Dermis microvascular lymphatic vessel endothelial cell (primary cell): ENCODE measurements around the gene PDE4D. TPM values are rescaled to one million over a fixed set of nuclear protein-coding genes. Genes with fewer than 3 reads are reported as not detected.

Experiments
- DNase-seq, 2 donors: peaks; one replicate each; pipeline versions ENCODE4 v3.0.0 to v3.0.0-alpha.2; 2010; ENCODE audit warnings: low read depth in 2 of 2
- total RNA-seq: library from RNA; depleted of rRNA; stranded (reverse); fragments of >200 nt; gene quantifications from 2 replicates; pipeline ENCODE4 v1.2.1, GENCODE V29; 2014

Gene PDE4D
- total RNA-seq, 1 donor from 2014 or later = 22.1 TPM

DNA sequence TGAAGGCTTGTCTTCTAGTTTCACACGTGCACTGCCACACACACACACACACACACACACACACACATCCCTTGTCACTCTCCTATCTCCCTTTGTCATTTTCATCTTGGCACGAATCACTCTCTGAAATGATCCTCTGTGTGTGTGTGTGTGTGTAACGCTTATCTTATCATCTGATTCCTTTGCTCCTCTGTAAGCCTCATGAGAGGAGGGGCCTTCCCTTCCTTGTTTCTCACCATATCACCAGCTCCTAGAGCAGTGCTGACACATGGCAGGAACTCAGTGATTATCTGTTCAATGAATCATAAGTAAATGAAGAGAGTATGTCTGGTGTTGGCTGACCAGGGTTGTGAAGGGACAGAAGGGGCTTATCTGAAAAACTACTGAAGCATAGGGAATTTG lies 53.3 kb downstream of the PDE4D start:
- DNase-seq = peak in 1 of 2 donors; percentile 33

- DNase-seq = no peak
Observed at GRCh38 chr5:59838989-59839388, 54.5 kb downstream of the PDE4D start.

DNA sequence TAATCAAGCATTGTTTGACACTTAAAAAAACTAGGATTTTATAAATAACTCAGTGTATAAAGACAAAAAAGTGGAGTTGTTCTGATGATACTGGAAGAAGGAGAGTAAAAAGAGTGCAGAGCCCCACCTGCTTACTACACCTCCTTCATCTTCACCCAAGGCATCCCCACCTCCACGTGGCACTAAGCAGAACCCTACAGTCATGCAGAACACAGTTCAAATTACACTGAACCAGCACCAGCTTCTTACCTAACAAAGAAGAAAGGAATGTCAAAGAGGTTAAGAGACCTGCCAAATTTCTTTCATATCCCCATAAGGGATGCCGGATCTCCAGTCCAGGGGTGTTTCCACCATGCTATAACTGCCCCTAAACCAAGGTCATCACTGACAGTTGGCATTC lies 55.5 kb downstream of the PDE4D start:
- no peak for DNase-seq

GRCh38 chr5:59837071-59837470 lies 56.5 kb downstream of the PDE4D start:
- no peak for DNase-seq

- no peak for DNase-seq
Observed at GRCh38 chr5:59835800-59836199, 57.7 kb downstream of the PDE4D start.

- DNase-seq = no peak
Observed at GRCh38 chr5:59833448-59833847, 60.1 kb downstream of the PDE4D start.

DNA sequence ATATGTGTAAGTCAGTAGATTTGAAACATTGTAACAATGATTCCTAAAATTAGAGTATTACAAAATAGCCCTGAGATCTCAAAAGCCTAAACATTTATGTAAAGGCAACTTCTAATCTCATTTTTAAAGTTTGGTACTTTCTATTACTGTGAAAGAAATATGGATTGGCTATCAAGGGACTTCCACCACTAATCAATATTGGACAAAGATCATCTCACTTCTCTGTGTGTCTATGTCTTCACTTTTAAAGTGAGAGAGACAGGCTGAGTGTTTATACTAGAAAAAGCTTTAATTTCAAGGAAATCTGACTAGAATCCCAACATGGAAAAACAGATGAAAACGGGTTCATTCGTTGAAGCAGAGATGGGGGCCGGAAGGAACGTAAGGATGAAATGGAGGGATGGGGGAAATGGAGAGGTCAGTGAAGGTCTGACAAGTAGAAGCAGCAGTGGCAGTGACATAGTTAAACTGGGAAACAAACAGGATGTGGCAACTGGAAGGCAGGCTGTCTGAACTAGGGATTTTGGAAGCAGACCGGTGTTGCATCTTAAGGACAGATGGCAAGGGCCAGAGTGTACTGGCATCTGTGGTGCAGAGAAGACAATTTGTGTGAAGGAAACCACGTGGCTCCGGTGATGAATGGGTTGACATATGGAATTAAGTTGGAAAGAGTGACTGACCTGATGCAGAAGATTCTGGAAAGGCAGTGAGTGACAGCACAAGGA lies 60.8 kb downstream of the PDE4D start:
- no peak for DNase-seq

DNA sequence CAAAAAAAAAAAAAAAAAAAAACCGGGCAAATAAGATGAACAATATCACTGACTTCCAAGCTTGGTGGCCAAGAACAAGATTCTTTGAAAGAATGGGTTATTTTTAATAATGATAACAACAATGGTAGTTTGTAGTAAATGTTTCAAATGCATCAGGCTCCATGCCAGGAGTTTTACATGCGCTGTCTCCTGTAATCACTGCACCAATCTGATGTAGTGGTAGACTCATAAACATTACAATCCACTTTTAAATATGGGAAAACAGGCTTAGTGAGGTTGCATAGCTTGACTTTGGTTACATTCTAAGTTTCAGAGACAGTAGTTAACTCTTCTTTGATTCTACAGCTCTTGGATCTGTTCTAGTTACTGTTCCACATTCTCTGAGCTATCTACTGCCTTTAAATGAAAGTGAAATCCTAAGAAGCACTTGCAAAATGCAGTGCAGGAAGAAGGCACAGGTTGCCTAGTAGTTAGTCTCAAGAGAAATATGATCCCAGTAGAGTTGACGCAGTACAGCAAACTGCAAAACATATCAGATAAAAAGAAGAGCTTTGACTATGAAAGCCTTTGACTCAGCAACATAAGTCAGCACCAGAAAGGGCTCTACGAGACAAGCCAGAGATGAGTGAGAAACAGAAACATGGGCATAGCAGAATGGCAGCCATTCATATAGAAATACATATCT lies 62.1 kb downstream of the PDE4D start:
- no peak for DNase-seq

DNA sequence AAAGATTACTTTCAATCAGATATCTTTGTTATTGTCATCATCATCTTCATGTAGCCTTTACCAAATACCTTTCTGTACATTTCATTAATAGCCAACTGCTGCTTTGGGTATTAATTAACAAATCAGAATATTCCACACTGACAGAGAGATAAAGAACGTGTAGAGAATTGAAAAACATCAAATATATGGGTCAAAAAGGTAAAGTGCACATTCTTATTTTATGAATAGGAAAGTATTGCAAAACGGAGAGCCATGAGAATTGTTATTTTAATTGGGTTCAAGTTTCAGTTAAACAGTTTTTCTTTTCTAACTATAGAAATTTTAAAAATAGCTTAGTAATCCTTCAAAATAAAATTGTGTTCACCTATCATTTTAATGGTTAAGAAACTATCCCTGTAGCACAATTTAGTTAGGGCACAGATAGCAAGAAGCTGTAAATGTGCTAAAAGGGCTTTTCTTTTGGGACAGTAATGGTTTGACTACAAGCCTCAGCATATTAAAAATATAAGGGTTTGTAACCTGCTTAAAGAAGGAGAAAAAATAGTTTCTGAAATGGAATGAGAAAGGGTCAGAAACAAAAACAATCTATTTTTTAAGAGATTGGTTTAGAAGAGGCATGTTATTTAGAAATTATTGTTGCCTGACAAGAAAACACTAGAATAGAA lies 62.9 kb downstream of the PDE4D start:
- DNase-seq = no peak

GRCh38 chr5:59829922-59830321 lies 63.6 kb downstream of the PDE4D start:
- no peak for DNase-seq

DNA sequence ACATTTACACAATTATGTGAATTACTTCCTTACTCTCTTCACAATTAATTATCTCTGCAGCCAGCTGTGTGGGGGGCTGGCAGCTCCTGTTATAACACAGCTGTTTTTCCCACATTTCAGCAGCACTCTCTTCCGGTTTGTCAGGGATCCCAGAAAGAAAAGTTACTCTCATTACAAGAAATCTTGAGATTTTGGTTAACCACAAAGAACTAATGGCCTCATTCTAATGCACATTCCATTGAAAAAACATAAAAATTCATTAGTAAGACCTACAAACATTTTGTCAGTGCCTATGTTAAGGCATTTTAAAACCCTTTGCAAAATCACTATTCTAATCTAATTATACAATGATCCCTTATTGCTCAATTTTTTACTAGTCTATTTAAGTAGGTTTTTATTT lies 64.1 kb downstream of the PDE4D start:
- DNase-seq = no peak

DNA sequence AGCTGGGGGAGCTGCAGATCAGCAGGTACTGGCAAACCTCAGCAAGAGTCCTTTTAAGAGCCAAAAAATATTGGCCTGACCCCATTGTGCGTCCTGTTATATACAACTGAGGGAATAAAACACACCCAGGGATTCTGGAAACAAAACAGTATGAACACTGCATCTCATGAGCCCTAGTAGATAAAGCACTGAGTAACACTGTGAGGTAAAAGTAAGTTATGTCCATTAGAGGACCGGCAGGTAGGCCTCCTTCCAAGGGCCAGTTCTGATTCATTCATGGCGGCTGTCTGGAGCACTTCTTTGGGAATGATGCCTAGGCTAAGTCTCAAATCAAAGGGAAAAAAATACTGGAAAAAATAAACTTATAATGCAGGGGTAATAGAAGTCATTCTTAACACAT lies 64.9 kb downstream of the PDE4D start:
- no peak for DNase-seq

DNA sequence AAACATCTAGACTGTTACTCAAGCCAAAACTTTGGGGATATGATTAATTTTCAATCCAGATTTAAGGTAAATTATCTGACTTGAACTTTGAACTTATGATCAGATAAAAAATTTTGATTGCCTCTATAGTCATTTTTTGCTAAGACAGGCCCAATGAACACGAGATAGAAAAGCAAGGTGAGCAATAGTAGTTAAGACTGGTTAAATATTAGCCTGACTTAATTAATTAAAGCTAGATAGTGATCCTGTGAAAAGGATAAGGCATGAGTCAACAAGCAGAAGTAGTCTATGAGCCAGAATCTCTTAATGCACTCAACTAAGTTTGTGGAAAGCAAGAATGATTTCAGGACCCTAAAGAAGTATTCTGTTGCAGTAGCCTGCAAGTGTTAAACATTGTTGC lies 66.5 kb downstream of the PDE4D start:
- no peak for DNase-seq

DNA sequence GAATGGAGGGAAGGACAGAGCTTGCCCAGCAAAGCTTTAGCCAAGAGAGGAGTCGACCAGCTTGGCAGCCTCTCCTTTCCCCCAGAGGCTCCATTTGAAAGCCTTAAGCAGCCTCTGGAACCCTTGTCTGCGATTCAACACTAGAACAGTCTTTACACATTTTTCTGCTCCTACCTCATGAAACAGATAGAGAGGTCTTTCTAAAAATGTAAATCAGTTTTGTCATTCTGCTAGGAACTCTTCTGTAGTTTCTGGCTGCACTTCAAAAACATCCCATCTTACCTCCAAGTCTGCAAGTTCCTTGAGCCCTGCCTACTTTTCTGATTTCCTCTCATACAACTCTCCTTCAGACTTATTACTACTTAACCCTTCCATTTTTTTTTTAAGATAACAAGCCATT lies 70.1 kb downstream of the PDE4D start:
- DNase-seq = no peak

- DNase-seq = no peak
Observed at GRCh38 chr5:59819806-59820205, 73.7 kb downstream of the PDE4D start.

DNA sequence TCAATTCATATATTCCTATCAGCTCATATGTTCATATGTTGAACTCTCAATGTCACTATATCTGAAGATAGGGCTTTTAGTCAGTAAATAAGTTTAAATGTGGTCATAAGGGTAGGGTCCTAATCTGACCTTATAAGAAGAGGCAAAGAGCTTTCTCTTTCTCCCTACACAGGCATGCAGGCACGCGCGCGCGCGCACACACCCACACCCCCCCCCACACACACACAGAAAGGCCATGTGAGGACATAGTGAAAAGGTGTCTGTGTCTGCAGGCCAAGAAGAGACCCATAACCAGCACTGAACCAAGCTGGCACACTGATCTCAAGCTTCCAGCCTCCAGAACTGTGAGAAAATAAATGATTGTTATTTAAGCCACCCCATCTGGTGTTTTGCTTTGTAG lies 76.0 kb downstream of the PDE4D start:
- DNase-seq = no peak

GRCh38 chr5:59816654-59817300 lies 76.7 kb downstream of the PDE4D start:
- no peak for DNase-seq

GRCh38 chr5:59814537-59814872 lies 79.0 kb downstream of the PDE4D start:
- DNase-seq = no peak

GRCh38 chr5:59813761-59814536 lies 79.6 kb downstream of the PDE4D start:
- peak in 1 of 2 donors; percentile 74 for DNase-seq

- DNase-seq = peak in 1 of 2 donors; percentile 74
Observed at GRCh38 chr5:59810041-59810440, 83.5 kb downstream of the PDE4D start.

GRCh38 chr5:59807806-59808205 lies 85.7 kb downstream of the PDE4D start:
- no peak for DNase-seq
